Measurements from ENCODE around the gene CHST4.
"Not testable (repeated sequence)": the region's sequence is repeated elsewhere in the genome, so short reads cannot be mapped to it uniquely, and the experiment has no call there.

CHST4 gene

GRCh38 chr16:71569621-71570020 lies 43.4 kb downstream of the CHST4 start:
- no peak for DNase-seq

- DNase-seq = no peak
Measured at GRCh38 chr16:71570144-71570543, 43.9 kb downstream of the CHST4 start.

GRCh38 chr16:71572497-71573116 lies 46.4 kb downstream of the CHST4 start:
- no peak for DNase-seq

GRCh38 chr16:71573387-71574094 lies 47.3 kb downstream of the CHST4 start:
- DNase-seq = no peak

- DNase-seq = no peak
Measured at GRCh38 chr16:71574702-71575101, 48.5 kb downstream of the CHST4 start.

GRCh38 chr16:71576971-71577370 lies 50.7 kb downstream of the CHST4 start, which contains the start of gene TAT:
Gene TAT, minus strand, starts transcription at chr16:71577092. Its CDS starts 677 bp downstream, at chr16:71576415.
- DNase-seq = no peak

GRCh38 chr16:71582553-71582848 lies 56.3 kb downstream of the CHST4 start:
- not testable (repeated sequence) for DNase-seq

GRCh38 chr16:71584543-71585317 lies 58.5 kb downstream of the CHST4 start:
- DNase-seq = no peak

GRCh38 chr16:71585318-71585703 lies 59.1 kb downstream of the CHST4 start:
- no peak for DNase-seq

Data from nucleus accumbens (tissue), 56 donors.